GM12872 (cell line): ENCODE measurements around the gene AMPD1.

Experiments
- CTCF ChIP-seq: IDR thresholded peaks from 3 replicates; pipeline ENCODE4 v1.5.1; 2011; ENCODE audit warnings: low read depth, mild to moderate bottlenecking, low read length, moderate library complexity; ENCODE audit not compliant: insufficient read depth

The AMPD1 gene

GRCh38 chr1:114715952-114716303, 20.6 kb upstream of the AMPD1 start:
- no peak for TF ChIP-seq CTCF

GRCh38 chr1:114712977-114713376, 17.6 kb upstream of the AMPD1 start:
- TF ChIP-seq CTCF = no peak

- TF ChIP-seq CTCF = no peak
Measured at GRCh38 chr1:114710360-114710759, 15.0 kb upstream of the AMPD1 start.

- no peak for TF ChIP-seq CTCF
Measured at GRCh38 chr1:114707604-114708003, 12.3 kb upstream of the AMPD1 start.

GRCh38 chr1:114703242-114703641, 7.9 kb upstream of the AMPD1 start:
- TF ChIP-seq CTCF = no peak

GRCh38 chr1:114702737-114703136, 7.4 kb upstream of the AMPD1 start:
- no peak for TF ChIP-seq CTCF

GRCh38 chr1:114701931-114702330, 6.6 kb upstream of the AMPD1 start:
- no peak for TF ChIP-seq CTCF

GRCh38 chr1:114700036-114700600, 4.8 kb upstream of the AMPD1 start:
- no peak for TF ChIP-seq CTCF
